ENCODE data around the gene TRAP1. TPM values are rescaled to one million over a fixed set of nuclear protein-coding genes. Genes with fewer than 3 reads are reported as not detected.

TRAP1 gene
- total and polyA plus RNA-seq, 2 experiments from 2014 or later: 143 to 228 TPM

DNA sequence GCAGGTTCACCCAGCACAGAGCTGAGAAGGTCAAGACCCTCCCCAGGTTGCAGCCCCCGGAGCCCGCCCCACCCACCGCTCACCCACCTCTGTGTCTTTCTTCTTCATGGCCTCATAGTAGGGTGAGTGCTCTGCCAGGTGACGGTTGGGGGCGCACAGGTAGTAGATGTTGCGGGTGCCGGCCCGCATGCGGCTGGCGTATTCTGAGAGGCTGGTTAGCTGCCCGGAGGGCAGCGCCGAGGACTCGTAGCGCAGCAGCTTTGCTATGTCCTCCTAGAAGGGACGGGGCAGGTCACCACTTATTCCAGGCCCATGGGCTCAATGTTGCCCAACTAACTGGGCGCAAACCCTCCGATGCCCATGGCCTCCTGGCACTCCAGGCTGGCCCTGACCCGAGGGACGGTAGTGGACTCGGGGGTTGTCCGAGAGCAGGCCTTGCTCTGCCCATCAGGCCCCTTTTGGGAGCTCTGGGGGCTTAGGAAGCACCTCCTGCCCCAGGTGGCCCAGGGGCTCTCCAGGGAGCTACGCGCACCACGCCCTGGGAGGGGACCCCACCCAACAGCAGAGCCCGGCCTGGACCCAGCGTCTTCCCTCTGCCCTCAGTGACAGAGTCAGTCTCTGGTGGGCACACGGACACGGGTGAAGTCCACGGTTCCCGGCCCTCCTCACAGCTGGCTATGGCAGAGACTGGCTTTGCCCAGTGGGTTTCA lies 53.0 kb downstream of the TRAP1 start:
- Histone ChIP-seq H3K4me1 (ENCODE audit: insufficient read depth) (no peaks in the 10 kb centered on the region), H3K79me2 (replicated peaks; ENCODE audit: insufficient read depth) (no peaks in the 10 kb centered on the region), H3K27me3 (ENCODE audit: insufficient read depth) (no peaks in the 10 kb centered on the region), H4K20me1 (replicated peaks; ENCODE audit: insufficient read depth) (no peaks in the 10 kb centered on the region; the same call in none of the 2 replicates), H3K4me3 (no peak overlapping the region), H3K27ac (ENCODE audit: low read depth) (no peak overlapping the region), H3K9me2 (ENCODE audit: insufficient read depth) (no peaks in the 10 kb centered on the region), H2AFZ (no peak overlapping the region), H3F3A (replicated peaks; ENCODE audit: low read depth) (0 out of 2 replicates have a peak, but pooled peaks cover 20% of the 10 kb centered on the region), H3K36me3 (ENCODE audit: insufficient read depth) (peaks cover 24% of the 10 kb centered on the region), H3K4me2 (no peak overlapping the region)
- Mint-ChIP-seq H3K4me1 (no peaks in the 10 kb centered on the region), H3K27me3 (ENCODE audit: insufficient read depth, low read depth, poor library complexity) (peaks cover 5% of the 10 kb centered on the region), H3K4me3 (no peak overlapping the region), H3K27ac (no peak overlapping the region), H3K9me3 (no peaks in the 10 kb centered on the region), H3K36me3 (ENCODE audit: low read depth) (peaks cover 81% of the 10 kb centered on the region)
- no peak for ATAC-seq
- no peak; the same call in 1 of the 2 replicates for TF ChIP-seq POLR2AphosphoS5 (IDR thresholded peaks at IDR 0.05; ENCODE audit: low read depth)
- TF ChIP-seq NANOG (IDR thresholded peaks at IDR 0.05; ENCODE audit: borderline replicate concordance): no peak
- TF ChIP-seq ZNF331 (CRISPR knock-in tag; IDR thresholded peaks at IDR 0.05; ENCODE audit: low read depth): no peak
- TF ChIP-seq JUNB (IDR thresholded peaks at IDR 0.05; ENCODE audit: unreplicated experiment): no peak
- TF ChIP-seq CREB1 (CRISPR knock-in tag; IDR thresholded peaks at IDR 0.05; ENCODE audit: low read depth): no peak
- DNase-seq (ENCODE audit: low spot score): no peak

DNA sequence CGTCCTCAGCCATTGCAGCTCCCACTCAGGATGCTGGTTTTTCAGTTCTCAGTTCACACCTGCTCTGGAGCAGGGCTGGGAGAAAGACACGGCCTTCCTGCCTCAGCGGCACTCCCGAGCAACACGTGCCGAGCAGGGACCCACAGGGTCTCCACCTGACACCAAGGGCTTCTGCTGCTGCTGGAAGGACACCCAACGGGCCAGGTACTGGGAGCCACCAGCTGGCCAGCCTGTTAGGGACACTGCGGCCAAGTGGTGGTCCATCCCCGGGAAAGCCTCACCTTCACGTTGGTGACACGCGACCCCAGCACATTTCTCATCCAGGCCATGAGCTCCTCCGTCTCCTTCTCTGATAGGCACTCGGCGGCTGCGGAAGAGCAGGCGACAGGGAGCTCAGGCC lies 54.7 kb downstream of the TRAP1 start:
- Histone ChIP-seq H3K27ac (ENCODE audit: low read depth) (no peak overlapping the region), H3K4me3 (no peak overlapping the region), H3K79me2 (replicated peaks; ENCODE audit: insufficient read depth) (no peaks in the 10 kb centered on the region), H2AFZ (no peak overlapping the region), H3F3A (replicated peaks; ENCODE audit: low read depth) (0 out of 2 replicates have a peak, but pooled peaks cover 26% of the 10 kb centered on the region), H3K4me1 (ENCODE audit: insufficient read depth) (no peaks in the 10 kb centered on the region), H3K9me2 (ENCODE audit: insufficient read depth) (no peaks in the 10 kb centered on the region), H3K27me3 (ENCODE audit: insufficient read depth) (no peaks in the 10 kb centered on the region), H4K20me1 (replicated peaks; ENCODE audit: insufficient read depth) (no peaks in the 10 kb centered on the region; the same call in 1 of the 2 replicates), H3K36me3 (ENCODE audit: insufficient read depth) (peaks cover 26% of the 10 kb centered on the region), H3K4me2 (no peak overlapping the region)
- H3K36me3 Mint-ChIP-seq (ENCODE audit: low read depth): peaks cover 86% of the 10 kb centered on the region
- H3K4me1 Mint-ChIP-seq: no peaks in the 10 kb centered on the region
- DNase-seq (ENCODE audit: low spot score) (no peak), ATAC-seq (no peak)
- H3K27ac Mint-ChIP-seq: no peak overlapping the region
- no peak overlapping the region for H3K4me3 Mint-ChIP-seq
- no peaks in the 10 kb centered on the region for H3K9me3 Mint-ChIP-seq
- H3K27me3 Mint-ChIP-seq (ENCODE audit: insufficient read depth, low read depth, poor library complexity): peaks cover 5% of the 10 kb centered on the region
- TF ChIP-seq ZNF114 (CRISPR knock-in tag; IDR thresholded peaks at IDR 0.05) (no peak), POLR2AphosphoS5 (IDR thresholded peaks at IDR 0.05; ENCODE audit: low read depth) (no peak), ZNF331 (CRISPR knock-in tag; IDR thresholded peaks at IDR 0.05; ENCODE audit: low read depth) (no peak), STAT1 (IDR thresholded peaks at IDR 0.05; ENCODE audit: unreplicated experiment) (no peak), EZH2phosphoT487 (IDR thresholded peaks at IDR 0.05; ENCODE audit: unreplicated experiment) (no peak), CREB1 (CRISPR knock-in tag; IDR thresholded peaks at IDR 0.05; ENCODE audit: low read depth) (no peak), JUNB (IDR thresholded peaks at IDR 0.05; ENCODE audit: unreplicated experiment) (no peak), EZH2 (IDR thresholded peaks at IDR 0.05; ENCODE audit: low read depth, unreplicated experiment) (no peak)
- TF ChIP-seq, protein P1, sequence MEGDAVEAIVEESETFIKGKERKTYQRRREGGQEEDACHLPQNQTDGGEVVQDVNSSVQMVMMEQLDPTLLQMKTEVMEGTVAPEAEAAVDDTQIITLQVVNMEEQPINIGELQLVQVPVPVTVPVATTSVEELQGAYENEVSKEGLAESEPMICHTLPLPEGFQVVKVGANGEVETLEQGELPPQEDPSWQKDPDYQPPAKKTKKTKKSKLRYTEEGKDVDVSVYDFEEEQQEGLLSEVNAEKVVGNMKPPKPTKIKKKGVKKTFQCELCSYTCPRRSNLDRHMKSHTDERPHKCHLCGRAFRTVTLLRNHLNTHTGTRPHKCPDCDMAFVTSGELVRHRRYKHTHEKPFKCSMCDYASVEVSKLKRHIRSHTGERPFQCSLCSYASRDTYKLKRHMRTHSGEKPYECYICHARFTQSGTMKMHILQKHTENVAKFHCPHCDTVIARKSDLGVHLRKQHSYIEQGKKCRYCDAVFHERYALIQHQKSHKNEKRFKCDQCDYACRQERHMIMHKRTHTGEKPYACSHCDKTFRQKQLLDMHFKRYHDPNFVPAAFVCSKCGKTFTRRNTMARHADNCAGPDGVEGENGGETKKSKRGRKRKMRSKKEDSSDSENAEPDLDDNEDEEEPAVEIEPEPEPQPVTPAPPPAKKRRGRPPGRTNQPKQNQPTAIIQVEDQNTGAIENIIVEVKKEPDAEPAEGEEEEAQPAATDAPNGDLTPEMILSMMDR (conservative IDR thresholded peaks at IDR 0.05; ENCODE audit: low read depth in 2 of 2): no peak
- TF ChIP-seq, protein P2, sequence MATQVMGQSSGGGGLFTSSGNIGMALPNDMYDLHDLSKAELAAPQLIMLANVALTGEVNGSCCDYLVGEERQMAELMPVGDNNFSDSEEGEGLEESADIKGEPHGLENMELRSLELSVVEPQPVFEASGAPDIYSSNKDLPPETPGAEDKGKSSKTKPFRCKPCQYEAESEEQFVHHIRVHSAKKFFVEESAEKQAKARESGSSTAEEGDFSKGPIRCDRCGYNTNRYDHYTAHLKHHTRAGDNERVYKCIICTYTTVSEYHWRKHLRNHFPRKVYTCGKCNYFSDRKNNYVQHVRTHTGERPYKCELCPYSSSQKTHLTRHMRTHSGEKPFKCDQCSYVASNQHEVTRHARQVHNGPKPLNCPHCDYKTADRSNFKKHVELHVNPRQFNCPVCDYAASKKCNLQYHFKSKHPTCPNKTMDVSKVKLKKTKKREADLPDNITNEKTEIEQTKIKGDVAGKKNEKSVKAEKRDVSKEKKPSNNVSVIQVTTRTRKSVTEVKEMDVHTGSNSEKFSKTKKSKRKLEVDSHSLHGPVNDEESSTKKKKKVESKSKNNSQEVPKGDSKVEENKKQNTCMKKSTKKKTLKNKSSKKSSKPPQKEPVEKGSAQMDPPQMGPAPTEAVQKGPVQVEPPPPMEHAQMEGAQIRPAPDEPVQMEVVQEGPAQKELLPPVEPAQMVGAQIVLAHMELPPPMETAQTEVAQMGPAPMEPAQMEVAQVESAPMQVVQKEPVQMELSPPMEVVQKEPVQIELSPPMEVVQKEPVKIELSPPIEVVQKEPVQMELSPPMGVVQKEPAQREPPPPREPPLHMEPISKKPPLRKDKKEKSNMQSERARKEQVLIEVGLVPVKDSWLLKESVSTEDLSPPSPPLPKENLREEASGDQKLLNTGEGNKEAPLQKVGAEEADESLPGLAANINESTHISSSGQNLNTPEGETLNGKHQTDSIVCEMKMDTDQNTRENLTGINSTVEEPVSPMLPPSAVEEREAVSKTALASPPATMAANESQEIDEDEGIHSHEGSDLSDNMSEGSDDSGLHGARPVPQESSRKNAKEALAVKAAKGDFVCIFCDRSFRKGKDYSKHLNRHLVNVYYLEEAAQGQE (IDR thresholded peaks at IDR 0.05; ENCODE audit: unreplicated experiment): no peak
